Hepatic stellate cell (primary cell): Measurements from ENCODE around the gene PTCH1.

Experiments
- DNase-seq: peaks from one replicate; pipeline ENCODE4 v3.0.0; 2011; ENCODE audit warnings: low spot score

Gene PTCH1

DNA sequence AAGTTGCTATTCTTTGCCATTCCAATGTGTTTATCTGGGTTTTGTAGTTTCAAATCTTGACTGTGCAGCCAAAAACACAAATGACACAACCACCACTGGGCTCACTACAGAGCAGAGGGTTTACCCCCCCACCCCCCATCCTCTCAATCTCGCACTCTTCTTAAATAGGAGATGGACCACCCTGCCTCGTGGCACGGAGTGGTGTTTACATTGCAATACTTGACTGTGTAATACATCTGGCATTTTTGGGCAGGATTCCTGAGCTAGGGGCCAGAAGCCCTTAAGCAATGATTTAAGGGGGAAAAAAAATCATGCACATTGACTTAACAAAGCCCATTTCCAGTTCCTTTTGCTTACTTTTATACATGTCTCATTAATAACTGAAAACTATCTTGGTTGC is 19.0 kb downstream of the PTCH1 start:
- no peak for DNase-seq

DNA sequence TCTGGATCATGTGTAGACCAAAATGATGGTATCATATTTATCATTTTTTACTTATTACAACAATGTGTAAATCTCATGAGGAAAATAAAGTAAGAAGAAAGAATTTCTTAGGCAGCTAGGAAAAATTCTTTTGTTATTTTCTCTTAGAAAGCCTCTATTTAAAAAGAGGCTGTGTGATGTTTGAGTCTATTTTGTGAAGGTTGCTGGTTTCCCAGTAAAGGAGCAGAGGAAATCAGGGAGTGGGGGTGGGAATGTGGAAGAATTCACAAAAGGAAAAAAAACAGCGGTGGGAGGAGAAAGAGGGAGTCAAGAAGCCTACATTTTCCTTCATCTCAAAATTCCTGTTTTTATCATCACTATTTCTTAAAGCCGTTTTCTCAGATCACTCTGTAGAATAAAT is 20.1 kb downstream of the PTCH1 start:
- DNase-seq = no peak

DNA sequence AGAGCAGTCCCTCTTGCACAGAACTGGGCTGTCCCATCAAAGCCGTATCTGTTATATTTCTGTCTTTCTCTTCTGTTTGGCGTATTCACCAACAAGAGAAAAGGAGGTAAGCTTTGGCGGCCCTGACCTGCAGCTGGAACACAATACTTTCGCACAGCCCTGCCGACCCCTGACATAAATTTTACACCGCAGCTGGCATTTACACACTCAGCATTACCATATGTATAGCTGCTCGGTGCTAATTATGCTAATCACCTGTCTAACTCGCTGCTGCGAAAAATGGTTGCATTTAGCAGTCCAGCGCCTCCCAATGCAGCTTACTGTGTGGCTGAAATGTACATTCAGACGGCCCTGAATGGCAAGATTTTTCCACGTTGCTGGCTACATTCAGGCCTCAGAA is 20.8 kb downstream of the PTCH1 start:
- DNase-seq = no peak

DNA sequence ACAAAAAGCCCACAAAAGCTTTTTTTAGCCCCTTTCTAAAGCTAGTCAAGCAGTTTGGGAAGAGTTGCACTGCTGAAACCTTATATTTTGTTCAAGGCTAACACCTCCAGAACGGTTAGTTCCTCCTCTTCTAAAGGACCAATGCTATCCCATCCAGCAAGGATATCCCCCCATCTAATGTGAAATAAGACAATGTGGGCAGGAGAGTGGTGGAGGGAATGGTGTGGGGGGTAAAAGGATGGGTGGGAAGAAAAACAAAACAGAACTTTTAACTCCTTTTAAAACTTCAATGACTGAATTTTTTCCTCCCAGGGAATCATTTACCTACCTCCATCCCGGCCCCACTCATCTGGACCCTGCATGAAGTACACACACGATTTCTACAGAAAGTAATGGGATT is 21.2 kb downstream of the PTCH1 start:
- DNase-seq = no peak

DNA sequence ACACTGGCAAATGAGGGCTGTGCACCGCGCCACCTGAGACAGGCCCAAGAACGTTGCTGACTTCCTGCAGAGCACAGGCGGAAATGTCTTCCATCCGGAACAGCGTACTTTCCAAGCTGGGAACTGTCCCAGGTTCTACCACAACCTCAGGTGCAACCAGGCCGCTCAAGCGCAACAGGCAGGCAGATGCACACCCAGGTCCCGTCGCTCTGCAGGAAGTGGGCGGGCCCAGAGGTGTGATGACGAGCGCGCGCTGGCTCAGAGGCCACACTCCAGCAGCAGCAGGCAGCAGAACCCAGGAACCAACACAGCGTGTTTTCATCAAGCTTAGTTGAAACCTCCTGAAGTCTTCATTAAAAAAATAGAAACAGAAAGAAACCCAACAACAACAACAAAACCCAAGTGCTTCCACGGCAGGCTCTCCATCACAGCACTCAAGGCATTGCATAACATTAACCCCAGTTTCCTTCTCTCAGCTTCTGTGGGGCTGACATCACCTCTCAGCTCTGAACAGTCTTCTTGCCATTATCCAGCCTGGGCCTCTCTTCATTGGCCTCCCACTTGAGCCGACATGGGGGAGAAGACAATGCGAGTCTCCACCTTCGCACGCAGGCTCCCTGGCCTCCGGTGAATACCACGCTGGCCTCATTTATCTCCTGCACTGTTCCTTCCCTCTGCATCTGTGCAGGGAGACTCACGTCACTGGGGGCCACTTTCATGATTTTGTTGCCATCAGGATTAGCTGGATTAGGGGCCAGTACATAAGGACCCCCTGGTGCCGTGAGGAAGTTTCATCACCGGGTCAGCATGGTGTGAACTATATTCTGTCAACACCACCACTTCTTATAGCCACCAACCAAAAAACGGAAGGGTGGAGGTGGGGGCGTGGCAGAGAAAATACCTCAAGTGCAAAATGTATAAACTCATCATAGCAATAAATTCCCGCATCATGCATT is 22.1 kb downstream of the PTCH1 start:
- no peak for DNase-seq

DNA sequence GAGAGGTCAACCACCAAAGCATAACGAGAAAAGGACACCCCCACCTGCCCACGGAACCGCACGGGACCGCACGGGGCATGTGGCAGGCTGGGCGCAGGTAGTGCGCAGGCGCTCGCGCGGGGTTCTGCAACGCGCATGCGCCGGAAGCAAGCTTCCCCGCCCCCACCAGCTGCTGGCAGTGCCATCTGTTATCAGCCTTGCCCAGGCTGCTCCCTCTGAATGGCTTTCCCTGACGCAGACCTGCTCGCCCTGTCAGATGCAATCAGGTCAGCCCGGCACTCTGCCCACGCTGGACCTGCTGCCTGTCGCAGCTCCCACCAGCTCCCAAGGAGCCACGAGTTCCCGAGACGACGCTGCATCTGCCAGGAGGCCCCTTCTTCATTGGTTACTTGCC is 22.8 kb downstream of the PTCH1 start:
- no peak for DNase-seq

DNA sequence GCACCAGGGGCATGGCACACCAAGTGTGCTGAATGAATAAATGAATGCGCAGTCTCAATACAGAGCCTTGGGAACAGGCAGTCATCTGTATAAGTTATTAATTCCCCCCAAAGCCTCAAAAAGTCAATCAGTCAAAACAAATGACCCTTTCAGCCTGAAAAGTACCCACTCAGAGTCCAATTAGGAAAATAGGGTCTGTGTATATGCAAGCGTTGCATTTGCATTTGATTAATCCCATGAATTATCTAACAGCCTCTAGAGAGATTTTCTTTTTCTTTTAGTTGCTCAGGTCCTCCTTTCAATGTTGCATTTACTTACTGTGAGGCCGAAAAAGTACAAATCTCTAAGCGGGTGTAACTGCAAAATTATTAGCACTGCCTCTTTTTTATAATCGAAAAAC is 23.4 kb downstream of the PTCH1 start:
- DNase-seq = no peak

DNA sequence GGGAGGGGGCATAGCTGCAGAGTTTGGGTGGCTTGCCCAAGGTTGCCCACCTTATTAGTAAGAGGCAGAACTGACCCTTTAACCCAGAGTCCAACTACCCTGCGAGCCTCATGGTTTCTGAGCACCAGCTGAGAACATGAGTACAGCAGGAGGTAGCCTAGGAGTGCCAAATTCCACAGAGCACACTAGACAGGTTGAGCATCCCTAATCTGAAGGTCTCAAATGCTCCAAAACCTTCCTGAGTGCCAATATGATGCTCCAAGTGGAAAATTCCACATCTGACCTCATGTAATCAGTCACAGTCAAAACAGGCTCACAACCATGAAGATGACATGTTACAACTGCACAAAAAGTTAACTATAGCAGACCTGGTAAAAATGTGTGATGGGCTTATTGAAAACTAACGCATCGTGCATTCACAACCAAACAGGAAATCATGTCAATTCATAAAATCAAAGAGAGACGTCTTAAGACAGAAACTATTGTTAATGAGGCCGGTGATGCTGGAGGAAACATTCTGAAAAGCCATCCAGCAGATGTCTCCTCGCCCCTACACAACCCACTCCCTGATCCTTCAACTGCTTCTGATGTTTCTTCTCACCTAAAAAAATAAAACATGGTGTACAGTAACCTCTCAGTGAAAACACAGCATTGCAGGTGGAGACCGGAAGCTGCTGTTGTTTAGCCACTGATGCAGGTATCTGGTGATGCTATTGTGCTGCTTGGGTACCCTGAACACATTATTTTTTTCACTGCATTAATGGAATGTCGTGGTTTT is 25.0 kb downstream of the PTCH1 start:
- no peak for DNase-seq

DNA sequence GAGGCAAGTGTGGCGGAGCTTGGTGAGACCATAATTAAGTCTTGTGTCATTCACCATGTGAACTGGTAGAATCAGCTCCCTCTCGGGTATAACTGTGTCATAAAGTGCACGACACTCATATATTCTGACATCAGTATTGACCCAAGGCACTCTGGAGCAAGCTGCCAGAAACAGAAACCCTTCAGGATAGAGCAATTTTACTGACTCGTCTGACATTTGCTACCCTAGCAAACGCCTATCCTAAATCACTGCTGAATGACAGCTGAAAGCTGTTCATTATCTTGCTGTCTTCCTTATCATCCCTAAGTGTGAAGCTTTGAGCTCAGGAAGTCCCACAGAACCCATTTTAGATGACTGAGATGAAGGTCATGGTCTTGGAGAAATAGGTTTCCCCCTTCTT is 27.8 kb downstream of the PTCH1 start:
- no peak for DNase-seq

DNA sequence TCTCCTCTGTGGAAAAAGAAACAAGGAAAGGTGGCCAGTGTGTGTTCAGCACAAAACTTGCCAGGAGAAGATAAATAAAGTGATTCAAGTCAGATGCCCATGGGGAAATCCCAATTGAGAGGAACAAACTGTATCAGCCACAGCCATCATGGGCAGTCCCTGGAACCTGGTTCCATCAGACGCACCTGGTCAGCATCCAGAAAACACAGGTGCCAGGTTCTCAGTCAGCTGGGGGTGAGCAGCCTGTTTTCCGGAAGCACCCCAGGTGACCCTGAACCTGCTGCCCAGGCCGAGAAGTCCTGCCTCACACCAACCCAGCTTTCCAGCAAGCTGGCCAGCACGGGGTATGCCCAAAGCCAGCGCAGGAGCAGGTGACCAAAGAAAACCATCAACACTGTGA is 30.5 kb downstream of the PTCH1 start:
- DNase-seq = no peak

DNA sequence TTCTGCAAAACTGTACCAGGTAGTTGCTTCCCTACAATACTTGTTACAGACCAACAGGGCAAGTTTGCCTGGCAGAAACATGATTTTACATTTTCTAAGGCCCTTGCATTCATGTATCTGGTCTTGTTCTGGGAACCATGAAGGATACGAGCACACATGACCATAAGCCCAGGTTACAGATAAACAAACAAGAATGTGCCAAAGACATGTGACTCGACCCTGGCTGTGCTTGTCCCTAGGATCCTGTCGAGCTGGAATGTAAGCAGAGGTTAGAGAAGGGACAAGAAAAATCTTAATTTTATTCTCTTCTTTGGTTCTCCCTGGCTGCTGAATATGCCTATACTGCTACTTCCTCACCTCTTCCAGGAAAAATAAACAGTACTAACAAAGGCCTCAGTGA is 32.5 kb downstream of the PTCH1 start:
- DNase-seq = no peak

DNA sequence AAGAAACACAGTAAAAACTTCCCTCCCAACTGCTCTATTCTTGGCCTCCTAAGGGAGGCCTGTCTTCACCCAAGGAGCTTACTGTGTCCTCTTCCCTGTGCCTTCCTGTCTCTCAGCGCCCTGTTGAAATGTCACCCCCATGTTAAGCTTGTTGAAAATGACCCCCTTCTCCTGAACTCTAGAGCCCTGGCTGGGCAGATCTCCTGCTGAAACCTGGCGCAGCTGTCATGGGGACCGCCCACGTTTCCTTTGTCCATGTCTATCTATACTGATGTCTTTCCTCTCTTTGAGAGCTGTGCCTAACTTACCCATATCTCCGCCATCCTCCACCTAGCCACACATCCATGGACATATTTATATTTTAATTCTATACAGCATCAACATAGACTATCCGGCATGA is 33.3 kb downstream of the PTCH1 start:
- DNase-seq = no peak

DNA sequence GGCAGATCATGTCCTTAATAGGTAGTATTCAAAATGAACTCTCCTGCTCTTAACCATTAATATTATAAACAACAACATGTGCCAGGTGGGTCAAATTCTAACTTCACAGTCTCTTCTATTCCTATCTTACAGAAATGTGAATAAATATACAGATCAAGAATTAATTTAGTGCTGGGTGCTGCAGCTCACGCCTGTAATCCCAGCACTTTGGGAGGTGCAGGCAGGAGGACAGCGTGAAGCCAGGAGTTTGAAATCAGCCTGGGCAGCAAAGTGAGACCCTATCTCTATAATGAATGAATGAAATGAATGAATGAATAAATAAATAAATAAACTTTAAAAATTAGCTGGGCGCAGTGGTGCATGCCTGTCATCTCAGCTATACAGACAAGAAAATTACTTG is 34.1 kb downstream of the PTCH1 start:
- no peak for DNase-seq

DNA sequence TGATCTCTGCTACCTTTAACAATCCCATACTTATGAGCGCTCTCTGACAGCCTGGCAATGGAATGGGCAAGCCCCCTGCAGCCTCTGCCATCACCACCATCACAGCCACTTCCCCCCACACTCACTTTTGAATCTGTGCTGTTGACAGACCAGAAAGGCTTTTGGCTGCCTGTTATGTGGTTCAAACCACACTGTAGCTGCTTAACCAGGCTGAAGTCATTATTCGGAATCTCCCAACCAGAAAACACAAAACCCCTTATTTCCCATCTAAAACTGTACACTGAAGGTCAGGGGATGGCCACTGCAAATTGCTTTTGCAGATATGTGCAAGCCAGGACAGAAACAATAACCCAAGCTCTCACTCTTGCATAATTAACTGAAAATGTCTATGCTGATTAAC is 35.8 kb downstream of the PTCH1 start:
- no peak for DNase-seq

DNA sequence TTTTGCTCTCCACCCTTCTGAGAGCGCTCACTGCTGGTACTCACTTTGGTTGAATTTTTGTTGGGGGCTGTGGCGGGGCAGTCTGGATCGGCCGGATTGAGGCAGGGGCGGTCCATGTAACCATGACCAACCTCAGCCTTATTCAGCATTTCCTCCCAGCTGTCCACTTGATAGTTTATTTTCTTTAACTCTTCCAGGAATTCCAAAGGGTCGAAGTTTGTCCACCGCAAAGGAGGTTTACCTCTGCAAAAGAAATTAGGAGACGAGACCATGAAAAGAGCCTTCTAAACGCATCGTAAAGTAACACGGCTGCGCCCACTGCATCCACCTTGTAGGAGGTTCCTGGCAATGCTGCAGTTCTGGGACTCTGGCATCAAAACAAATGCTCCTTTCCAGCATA is 36.4 kb downstream of the PTCH1 start:
- DNase-seq = no peak

DNA sequence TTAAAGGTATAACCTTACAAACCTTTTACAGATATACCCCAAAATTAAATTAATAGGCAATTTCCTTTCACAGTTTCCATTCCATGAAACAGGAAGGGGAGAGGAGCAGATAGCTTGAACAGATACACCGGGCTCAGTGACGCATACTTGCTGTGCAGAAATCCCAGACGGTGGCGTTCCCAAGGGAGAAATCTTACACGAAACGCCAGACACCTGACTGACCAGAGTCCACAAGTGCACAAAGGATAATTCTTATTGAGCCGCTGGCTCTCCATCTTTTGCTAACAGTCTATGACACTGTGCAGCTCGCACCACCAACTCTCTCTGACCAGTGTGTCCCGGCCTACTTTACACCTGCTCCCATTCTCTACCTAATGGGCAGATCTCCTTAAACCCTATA is 37.4 kb downstream of the PTCH1 start:
- DNase-seq = no peak

DNA sequence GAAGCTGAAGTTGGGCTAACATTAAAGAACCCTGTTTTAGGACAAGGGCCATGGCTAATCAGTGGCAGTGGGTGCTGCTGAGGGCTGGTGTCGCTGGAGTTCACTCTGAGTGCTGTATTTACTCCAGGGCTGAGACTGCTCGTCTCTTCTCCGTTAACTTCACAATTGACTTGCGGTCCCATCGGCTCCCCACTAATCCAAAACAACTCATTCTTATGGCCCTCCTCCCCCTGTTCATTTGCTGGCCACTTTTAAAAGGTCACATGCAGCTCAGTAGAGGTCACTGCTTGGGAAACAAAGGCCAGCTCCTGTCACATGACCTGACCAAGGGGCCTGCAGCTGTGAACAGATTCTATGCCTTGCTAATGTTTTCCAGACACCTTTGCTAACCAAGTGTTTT is 38.4 kb downstream of the PTCH1 start:
- DNase-seq = no peak

DNA sequence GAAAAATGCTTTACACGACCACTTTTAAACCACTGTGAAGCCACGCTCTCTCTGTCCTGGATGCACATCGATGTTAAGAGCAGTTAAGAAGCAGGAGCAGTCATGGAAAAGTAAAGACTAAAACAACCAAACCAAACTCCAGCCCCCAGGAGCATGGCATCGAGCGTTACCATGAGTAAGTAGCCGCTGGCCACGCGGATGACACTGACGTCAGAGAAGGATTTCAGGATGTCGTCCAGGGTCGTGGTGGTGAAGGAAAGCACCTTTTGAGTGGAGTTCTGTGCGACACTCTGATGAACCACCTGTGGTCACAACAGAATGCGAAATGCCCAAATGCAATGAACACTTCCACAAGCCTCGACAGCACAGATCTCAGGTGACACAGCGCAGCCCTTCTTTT is 38.9 kb downstream of the PTCH1 start:
- no peak for DNase-seq

DNA sequence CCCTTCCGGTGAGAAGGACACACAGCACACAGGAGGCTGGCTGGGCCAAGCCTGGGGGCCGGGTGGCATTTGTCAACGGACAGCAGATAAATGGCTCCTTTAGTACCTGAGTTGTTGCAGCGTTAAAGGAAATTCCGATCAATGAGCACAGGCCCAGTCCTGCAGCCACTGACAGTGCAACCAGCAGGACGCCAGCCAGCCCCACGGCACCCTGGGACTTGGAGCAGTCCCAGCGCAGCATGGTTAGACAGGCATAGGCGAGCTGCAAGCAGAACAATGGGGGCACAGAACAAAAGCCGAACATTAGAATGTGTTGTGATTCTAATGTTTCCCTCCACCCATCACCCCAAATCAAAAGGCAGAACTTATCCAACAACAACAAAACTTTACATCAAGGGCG is 39.3 kb downstream of the PTCH1 start:
- no peak for DNase-seq

DNA sequence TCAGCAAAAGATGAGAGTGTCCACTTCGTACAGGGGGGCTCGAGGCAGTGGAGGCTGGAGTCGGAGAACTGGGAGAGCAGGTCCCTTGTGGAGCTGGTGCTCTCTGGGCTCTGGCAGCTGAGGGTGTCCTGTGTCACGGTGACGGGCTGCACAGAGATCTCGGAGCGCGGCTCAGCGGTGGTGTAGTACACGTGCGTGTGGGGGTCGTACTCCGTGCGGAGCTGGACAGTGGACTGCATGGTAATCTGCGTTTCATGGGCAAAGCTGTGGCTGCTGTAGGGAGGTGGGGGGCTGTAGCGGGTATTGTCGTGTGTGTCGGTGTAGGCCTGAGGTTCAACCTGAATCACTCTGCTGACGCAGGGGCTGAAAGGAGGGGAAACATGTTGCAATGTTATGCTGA is 48.0 kb downstream of the PTCH1 start:
- no peak for DNase-seq

DNA sequence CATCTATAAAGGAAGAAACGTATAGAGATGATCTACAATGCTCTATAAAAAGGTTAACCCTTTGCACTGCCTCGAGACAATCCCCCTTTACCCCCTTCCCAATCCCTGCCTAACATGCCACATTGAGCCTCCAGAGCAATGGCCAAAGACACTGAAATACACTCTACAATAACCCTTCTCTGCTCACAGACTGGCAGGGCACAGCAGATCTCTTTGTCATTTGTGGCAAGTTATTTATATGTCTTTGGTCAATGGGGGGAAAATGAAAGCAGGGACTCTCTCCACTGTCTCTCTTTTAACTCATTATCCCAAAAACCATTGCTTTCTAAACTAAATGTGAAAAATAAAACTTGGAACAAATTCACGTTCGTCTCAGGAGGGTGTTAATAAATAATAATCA is 51.7 kb downstream of the PTCH1 start:
- DNase-seq = no peak

DNA sequence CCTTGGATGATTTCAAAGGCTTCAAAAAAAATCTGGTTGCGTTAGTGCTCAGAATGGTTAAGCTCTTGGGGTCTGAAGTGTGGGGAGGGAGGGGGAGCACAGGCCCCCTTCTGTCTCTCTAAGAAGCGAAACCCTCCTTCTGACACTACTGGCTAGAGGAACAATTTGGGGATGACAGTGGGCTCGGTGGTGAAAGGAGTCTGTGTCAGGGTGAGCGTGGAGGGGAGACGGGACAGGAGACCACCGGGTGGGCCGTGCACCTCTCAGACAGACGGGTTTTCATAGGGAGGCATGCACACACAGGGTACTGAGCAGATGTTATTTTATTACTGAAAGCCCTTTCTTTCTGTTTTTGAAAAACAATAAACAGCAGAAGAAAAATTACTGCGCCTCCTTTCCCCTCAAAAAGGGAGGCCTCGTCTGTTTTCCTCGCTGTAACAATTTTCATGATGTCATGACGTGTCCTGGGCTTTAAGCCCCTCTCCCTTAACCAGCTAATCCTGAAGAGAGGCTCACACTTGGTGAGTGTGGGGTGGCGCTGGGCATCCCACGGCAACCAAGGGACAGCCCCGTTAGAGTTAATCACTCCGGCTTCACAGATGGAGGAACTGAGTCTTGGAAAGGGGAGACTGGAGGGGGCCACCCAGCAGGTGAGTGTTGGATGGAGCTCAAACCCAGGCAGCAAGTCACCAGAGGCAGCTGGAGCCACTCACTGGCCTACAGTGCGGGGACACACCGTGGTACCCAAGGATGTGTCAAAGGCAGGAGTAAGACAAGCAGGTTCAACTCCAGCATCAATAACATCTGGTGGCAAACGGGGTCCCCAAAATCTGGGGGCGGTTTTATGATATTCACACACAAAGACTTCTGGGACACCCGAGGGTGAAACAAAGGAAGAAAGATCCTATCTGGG is 53.4 kb downstream of the PTCH1 start:
- peak; percentile 22 for DNase-seq
